ENCODE measurements around the gene CEP20. TPM values are rescaled to one million over a fixed set of nuclear protein-coding genes. Genes with fewer than 3 reads are reported as not detected.
"Not testable (repeated sequence)": the region's sequence is repeated elsewhere in the genome, so short reads cannot be mapped to it uniquely, and the experiment has no call there.

Gene CEP20
- total and polyA plus RNA-seq, 2 donors = 32.1 to 34.0 TPM

DNA sequence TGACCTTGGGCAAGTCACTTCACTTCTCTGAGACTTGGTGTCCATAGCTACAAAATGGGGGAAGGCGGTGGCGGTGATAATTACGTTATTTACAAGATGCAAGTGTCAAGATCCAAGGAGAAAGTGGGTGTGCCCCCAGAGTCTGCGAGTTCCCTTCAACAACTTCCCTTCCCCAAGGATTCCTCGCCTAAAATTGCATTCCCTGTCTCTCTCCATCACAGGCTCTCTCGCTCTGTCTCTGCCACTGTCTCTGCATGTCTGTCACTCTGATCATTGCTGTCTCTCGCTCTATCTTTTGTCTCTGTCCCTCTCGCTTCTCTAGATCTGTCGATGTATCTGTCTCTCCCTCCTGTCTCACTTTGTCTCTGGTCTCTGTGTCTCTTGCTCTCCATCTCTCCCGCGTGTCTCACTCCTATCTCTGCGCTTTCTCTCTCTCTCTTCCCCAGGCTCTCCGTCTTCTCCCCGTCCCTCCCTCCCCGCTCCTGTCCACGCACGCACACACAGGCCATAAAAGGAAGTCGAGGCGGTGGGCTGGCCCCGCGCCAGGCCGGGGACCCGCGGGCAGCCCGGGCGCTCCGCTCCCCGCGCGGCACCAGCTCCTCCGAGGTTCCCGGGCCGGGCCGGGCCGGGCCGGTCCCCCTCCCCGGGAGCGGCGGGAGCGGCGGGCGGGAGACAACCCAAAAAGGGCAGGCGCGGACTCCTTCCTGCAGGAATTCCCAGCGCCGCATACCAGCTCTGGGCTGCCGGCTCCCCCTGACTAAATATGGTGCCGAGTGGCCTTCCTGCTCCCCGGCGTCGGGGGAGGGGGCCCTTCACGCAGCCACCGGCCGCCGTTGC, 30.5 kb downstream of the CEP20 start:
- peaks cover 2 to 4% of the 10 kb centered on the region in 2 donors for H3K4me1 ChIP-seq (ENCODE audit: control insufficient read depth in 2 of 2, insufficient read depth in 2 of 2, low read length in 2 of 2)
- no peaks in the 10 kb centered on the region for H3K9me3 ChIP-seq (ENCODE audit: control insufficient read depth in 2 of 2, insufficient read depth in 1 of 2, low read length in 1 of 2)
- no peak for DNase-seq (ENCODE audit: low read depth in 6 of 9, low spot score in 9 of 9)
- WGBS = 6% methylated on average over 55 of the region's 55 CpGs
- H3K36me3 ChIP-seq (ENCODE audit: control insufficient read depth in 2 of 2, insufficient read depth in 2 of 2, low read length in 1 of 2) = no peaks in the 10 kb centered on the region
- H3K27ac ChIP-seq (ENCODE audit: low read depth in 1 of 2, low read length in 1 of 2) = no peak overlapping the region
- H3K27me3 ChIP-seq (ENCODE audit: control insufficient read depth in 2 of 2, insufficient read depth in 1 of 2, low read length in 1 of 2) = peaks cover 44 to 47% of the 10 kb centered on the region in 2 donors
- H3K4me3 ChIP-seq (ENCODE audit: low read length in 2 of 2) = no peak overlapping the region

DNA sequence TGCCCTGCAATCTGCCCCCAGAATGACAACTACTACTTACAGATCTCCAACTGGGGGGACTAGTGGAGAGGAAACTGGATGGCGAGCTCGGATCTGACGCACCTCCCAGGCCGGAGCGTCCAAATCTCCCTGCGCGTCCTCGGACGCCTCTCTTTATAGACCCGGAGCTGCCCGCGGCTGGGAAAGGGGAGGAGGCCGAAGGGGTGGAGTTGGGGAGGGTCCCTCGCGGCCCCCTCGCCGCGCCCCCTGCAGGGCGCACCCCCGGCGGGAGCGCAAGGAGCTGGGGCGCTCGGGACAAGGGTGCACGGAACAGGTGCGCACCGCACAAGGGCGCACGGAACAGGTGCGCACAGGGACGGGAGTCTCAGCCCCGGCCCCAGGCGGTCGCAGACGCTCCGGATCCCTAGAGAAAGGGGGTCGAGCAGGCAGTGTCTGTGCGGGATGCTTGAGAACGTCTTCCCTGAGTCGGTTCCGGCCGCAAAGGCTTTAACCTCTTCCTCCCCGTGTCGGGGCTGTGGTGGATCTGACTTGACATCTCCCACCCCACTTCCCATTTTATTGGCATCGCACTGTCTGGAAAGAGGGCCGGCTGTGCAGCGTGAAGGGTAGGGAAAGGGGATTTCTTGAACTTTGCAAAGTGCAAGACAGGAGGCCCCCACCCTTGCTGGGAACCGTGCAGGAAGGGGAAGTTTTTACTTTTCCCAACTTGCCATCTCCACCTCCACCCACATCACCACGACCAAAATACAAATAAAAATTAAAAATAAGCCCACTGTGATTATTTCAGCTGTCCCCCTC, 31.3 kb downstream of the CEP20 start, which contains the start of gene MYH11:
TSS of gene MYH11 (minus strand) at position 128 of the 798 bp plus-strand sequence. CDS start 18,776 bp downstream, outside the sequence.
- Histone ChIP-seq H3K4me3 (ENCODE audit: low read length in 2 of 2) (no peak within 1 kb of the TSS), H3K9me3 (ENCODE audit: control insufficient read depth in 2 of 2, insufficient read depth in 1 of 2, low read length in 1 of 2) (no peaks in the 10 kb centered on the region), H3K4me1 (ENCODE audit: control insufficient read depth in 2 of 2, insufficient read depth in 2 of 2, low read length in 2 of 2) (peaks cover 2 to 4% of the 10 kb centered on the region in 2 donors), H3K36me3 (ENCODE audit: control insufficient read depth in 2 of 2, insufficient read depth in 2 of 2, low read length in 1 of 2) (no peaks in the 10 kb centered on the region), H3K27ac (ENCODE audit: low read depth in 1 of 2, low read length in 1 of 2) (no peak within 1 kb of the TSS), H3K27me3 (ENCODE audit: control insufficient read depth in 2 of 2, insufficient read depth in 1 of 2, low read length in 1 of 2) (peaks cover 44 to 47% of the 10 kb centered on the region in 2 donors)
- WGBS = 1% methylated on average over 49 of the region's 49 CpGs
- no peak for DNase-seq (ENCODE audit: low read depth in 6 of 9, low spot score in 9 of 9)

DNA sequence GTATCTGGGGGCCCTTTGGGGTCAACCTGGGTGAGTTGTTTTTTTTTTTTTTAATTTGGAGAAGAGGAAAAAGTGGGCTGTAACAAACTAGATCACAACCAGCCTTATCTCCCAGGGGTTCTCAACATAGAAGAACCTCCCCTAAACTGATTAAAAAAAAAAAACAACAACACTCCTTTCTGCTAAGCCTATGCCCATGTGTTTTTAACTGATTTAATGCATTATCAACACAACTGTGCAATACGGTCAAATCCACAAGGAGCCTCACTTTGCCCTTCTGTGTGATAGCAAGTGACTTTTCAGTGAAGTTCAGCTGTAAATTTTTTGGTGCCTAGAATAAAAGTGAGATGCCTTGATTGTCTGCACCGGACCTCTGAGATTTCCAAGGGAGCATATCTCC, 32.2 kb downstream of the CEP20 start:
- no peak overlapping the region for H3K27ac ChIP-seq (ENCODE audit: low read depth in 1 of 2, low read length in 1 of 2)
- peaks cover 44 to 47% of the 10 kb centered on the region in 2 donors for H3K27me3 ChIP-seq (ENCODE audit: control insufficient read depth in 2 of 2, insufficient read depth in 1 of 2, low read length in 1 of 2)
- 61% methylated on average over 2 of the region's 2 CpGs for WGBS

DNA sequence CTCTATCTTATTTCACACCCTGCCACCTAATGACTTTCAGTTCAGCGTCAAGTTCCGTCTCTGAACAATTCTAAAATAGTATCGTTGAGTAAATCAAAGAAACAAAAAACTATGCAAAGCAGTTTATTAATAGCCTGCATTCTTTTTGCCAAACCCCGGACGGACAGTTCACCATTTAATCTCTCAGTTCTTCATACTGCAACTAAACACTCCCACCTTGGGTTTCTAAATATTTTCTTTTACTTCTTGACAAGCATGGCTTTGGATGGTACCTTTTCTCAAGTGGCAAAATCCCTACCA, 32.7 kb downstream of the CEP20 start:
- peaks cover 2 to 4% of the 10 kb centered on the region in 2 donors for H3K4me1 ChIP-seq (ENCODE audit: control insufficient read depth in 2 of 2, insufficient read depth in 2 of 2, low read length in 2 of 2)
- no peaks in the 10 kb centered on the region for H3K36me3 ChIP-seq (ENCODE audit: control insufficient read depth in 2 of 2, insufficient read depth in 2 of 2, low read length in 1 of 2)
- WGBS = 61% methylated on average over 5 of the region's 5 CpGs
- H3K4me3 ChIP-seq (ENCODE audit: low read length in 2 of 2) = no peak overlapping the region
- no peaks in the 10 kb centered on the region for H3K9me3 ChIP-seq (ENCODE audit: control insufficient read depth in 2 of 2, insufficient read depth in 1 of 2, low read length in 1 of 2)
- DNase-seq (ENCODE audit: low read depth in 6 of 9, low spot score in 9 of 9) = no peak
- H3K27ac ChIP-seq (ENCODE audit: low read depth in 1 of 2, low read length in 1 of 2) = no peak overlapping the region
- H3K27me3 ChIP-seq (ENCODE audit: control insufficient read depth in 2 of 2, insufficient read depth in 1 of 2, low read length in 1 of 2) = peaks cover 44 to 47% of the 10 kb centered on the region in 2 donors

More for the DNA sequence above, 32.2 kb downstream of the CEP20 start:
- no peaks in the 10 kb centered on the region for H3K9me3 ChIP-seq (ENCODE audit: control insufficient read depth in 2 of 2, insufficient read depth in 1 of 2, low read length in 1 of 2)
- H3K4me1 ChIP-seq (ENCODE audit: control insufficient read depth in 2 of 2, insufficient read depth in 2 of 2, low read length in 2 of 2) = peaks cover 2 to 4% of the 10 kb centered on the region in 2 donors
- no peaks in the 10 kb centered on the region for H3K36me3 ChIP-seq (ENCODE audit: control insufficient read depth in 2 of 2, insufficient read depth in 2 of 2, low read length in 1 of 2)
- no peak for DNase-seq (ENCODE audit: low read depth in 6 of 9, low spot score in 9 of 9)
- no peak overlapping the region for H3K4me3 ChIP-seq (ENCODE audit: low read length in 2 of 2)

DNA sequence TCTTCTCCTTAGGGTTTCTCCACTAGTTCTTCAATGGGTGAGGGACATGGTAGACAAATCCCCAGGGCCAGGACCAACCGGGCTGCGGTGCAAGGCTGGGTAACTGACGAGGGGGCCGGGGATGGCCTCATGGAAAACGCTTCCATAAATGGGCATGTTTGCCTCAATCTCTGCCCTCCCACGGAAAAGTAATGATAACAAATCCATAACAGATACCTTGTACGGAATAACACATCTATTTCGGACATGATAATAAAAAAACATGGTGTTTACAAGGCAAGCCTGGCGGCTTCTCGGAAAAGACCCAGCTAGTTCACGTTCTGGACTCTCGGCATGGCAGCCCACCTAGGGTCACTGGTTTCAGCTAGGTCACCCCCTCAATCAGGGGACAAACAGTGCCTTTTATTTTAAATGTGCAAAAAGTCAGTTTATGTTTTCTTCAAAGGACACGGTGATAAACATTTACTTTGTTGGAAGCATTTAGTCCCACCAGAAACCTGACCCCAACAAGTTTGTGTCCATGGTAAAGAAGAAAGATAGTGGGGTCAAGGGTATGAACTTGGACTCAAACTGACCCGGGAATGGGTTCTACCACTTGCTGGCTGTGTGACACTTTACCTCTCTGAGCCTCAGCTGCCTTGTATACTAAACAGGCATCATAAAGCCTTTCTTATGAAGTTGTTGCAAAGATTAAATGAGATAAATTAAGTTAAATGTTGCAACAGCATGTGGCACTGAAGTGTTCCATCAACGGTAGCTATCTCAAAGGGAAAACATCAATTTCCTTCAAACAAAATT, 33.3 kb downstream of the CEP20 start:
- H3K36me3 ChIP-seq (ENCODE audit: control insufficient read depth in 2 of 2, insufficient read depth in 2 of 2, low read length in 1 of 2) = no peaks in the 10 kb centered on the region
- H3K27ac ChIP-seq (ENCODE audit: low read depth in 1 of 2, low read length in 1 of 2) = no peak overlapping the region
- WGBS = 83% methylated on average over 15 of the region's 15 CpGs
- H3K4me1 ChIP-seq (ENCODE audit: control insufficient read depth in 2 of 2, insufficient read depth in 2 of 2, low read length in 2 of 2) = peaks cover 2 to 4% of the 10 kb centered on the region in 2 donors
- DNase-seq (ENCODE audit: low read depth in 6 of 9, low spot score in 9 of 9) = no peak
- no peak overlapping the region for H3K4me3 ChIP-seq (ENCODE audit: low read length in 2 of 2)
- peaks cover 44 to 47% of the 10 kb centered on the region in 2 donors for H3K27me3 ChIP-seq (ENCODE audit: control insufficient read depth in 2 of 2, insufficient read depth in 1 of 2, low read length in 1 of 2)
- no peaks in the 10 kb centered on the region for H3K9me3 ChIP-seq (ENCODE audit: control insufficient read depth in 2 of 2, insufficient read depth in 1 of 2, low read length in 1 of 2)

DNA sequence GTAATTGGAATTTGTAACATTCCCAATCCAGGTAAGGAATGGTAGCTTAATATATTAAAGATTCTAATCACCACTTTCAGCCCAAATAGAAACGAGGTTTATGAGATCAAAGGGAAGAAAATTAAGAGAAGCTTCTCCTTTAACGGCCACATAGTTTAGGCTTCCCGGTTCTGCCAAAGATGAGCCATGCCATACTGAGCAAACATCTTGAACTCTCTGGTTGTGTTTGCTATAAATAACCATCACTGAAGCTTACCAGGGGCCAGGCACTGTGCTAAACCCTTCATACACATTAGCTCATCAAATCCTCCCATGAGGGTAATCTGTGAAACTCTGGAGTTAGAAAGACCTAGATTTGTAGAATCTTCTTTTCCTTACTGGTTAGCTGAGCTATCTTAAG, 34.3 kb downstream of the CEP20 start:
- Histone ChIP-seq H3K27me3 (ENCODE audit: control insufficient read depth in 2 of 2, insufficient read depth in 1 of 2, low read length in 1 of 2) (peaks cover 40 to 43% of the 10 kb centered on the region in 2 donors), H3K4me3 (ENCODE audit: low read length in 2 of 2) (no peak overlapping the region), H3K27ac (ENCODE audit: low read depth in 1 of 2, low read length in 1 of 2) (no peak overlapping the region), H3K9me3 (ENCODE audit: control insufficient read depth in 2 of 2, insufficient read depth in 1 of 2, low read length in 1 of 2) (no peaks in the 10 kb centered on the region), H3K36me3 (ENCODE audit: control insufficient read depth in 2 of 2, insufficient read depth in 2 of 2, low read length in 1 of 2) (no peaks in the 10 kb centered on the region), H3K4me1 (ENCODE audit: control insufficient read depth in 2 of 2, insufficient read depth in 2 of 2, low read length in 2 of 2) (peaks cover 2 to 4% of the 10 kb centered on the region in 2 donors)
- 79% methylated on average over 3 of the region's 3 CpGs for WGBS
- no peak for DNase-seq (ENCODE audit: low read depth in 6 of 9, low spot score in 9 of 9)

DNA sequence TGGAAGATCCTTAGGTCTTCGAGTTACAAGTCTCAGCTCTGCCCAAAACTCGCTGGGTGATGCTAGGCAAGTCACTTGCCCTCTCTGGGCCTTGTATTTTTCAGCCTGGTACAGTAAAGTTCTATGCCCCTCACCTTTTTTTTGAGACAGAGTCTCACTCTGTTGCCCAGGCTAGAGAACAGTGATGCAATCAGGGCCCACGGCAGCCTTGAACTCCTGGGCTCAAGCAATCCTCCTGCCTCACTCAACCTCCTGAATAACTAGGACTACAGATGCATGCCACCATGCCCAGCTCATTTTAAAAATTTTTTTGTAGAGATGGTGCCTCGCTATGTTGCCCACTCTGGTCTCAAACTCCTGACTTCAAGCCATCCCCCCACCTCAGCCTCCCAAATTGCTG, 35.4 kb downstream of the CEP20 start:
- Histone ChIP-seq H3K27ac (ENCODE audit: low read depth in 1 of 2, low read length in 1 of 2) (no peak overlapping the region), H3K4me3 (ENCODE audit: low read length in 2 of 2) (no peak overlapping the region), H3K36me3 (ENCODE audit: control insufficient read depth in 2 of 2, insufficient read depth in 2 of 2, low read length in 1 of 2) (no peaks in the 10 kb centered on the region), H3K9me3 (ENCODE audit: control insufficient read depth in 2 of 2, insufficient read depth in 1 of 2, low read length in 1 of 2) (no peaks in the 10 kb centered on the region), H3K27me3 (ENCODE audit: control insufficient read depth in 2 of 2, insufficient read depth in 1 of 2, low read length in 1 of 2) (peaks cover 30 to 34% of the 10 kb centered on the region in 2 donors), H3K4me1 (ENCODE audit: control insufficient read depth in 2 of 2, insufficient read depth in 2 of 2, low read length in 2 of 2) (peaks cover under 1 to 2% of the 10 kb centered on the region in 2 donors)
- DNase-seq (ENCODE audit: low read depth in 6 of 9, low spot score in 9 of 9) = no peak
- WGBS = 92% methylated on average over 4 of the region's 4 CpGs

DNA sequence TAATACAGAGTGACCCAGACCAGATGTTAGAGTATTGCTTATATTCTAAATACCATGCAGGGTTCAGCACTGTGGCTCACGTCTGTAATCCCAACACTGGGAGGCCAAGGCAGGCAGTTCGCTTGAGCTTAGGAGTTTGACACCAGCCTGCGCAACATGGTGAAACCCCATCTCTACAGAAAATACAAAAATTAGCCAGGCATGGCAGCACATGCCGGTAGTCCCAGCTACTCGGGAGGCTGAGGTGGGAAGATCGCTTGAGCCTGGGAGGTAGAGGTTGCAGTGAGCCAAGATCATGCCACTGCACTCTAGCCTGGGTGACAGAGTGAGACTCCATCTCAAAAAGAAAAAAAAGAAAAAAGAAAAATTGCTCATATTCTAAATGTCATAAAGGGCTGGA, 37.8 kb downstream of the CEP20 start:
- H3K4me3 ChIP-seq (ENCODE audit: low read length in 2 of 2); H3K9me3 ChIP-seq (ENCODE audit: control insufficient read depth in 2 of 2, insufficient read depth in 1 of 2, low read length in 1 of 2); H3K4me1 ChIP-seq (ENCODE audit: control insufficient read depth in 2 of 2, insufficient read depth in 2 of 2, low read length in 2 of 2); H3K27me3 ChIP-seq (ENCODE audit: control insufficient read depth in 2 of 2, insufficient read depth in 1 of 2, low read length in 1 of 2); H3K36me3 ChIP-seq (ENCODE audit: control insufficient read depth in 2 of 2, insufficient read depth in 2 of 2, low read length in 1 of 2); DNase-seq (ENCODE audit: low read depth in 6 of 9, low spot score in 9 of 9); H3K27ac ChIP-seq (ENCODE audit: low read depth in 1 of 2, low read length in 1 of 2): not testable (repeated sequence)
- whole genome bisulfite sequencing = 96% methylated on average over 6 of the region's 6 CpGs

Measured in thymus (tissue), 11 donors.